Body of pancreas (tissue), 4 donors: Measurements from ENCODE around the gene TNFRSF17.

Source experiments
- CTCF ChIP-seq, 7 experiments: fragments of 450-650 bp in 4 of 7; fragments of 200-600 bp in 3 of 7; sonication (generic) in 3 of 7; IDR thresholded peaks; one replicate each; pipeline ENCODE4 v1.5.1; 2016 to 2019; ENCODE audit warnings: antibody characterized with exemption in 7 of 7
- POLR2A ChIP-seq, 3 donors: fragments of 450-650 bp; IDR thresholded peaks; one replicate each; pipeline ENCODE4 v1.6.1; 2016; ENCODE audit warnings: antibody characterized with exemption in 3 of 3, mild to moderate bottlenecking in 2 of 3

- TF ChIP-seq CTCF (IDR thresholded peaks at IDR 0.05) (no peak), POLR2A (IDR thresholded peaks at IDR 0.05) (no peak)
Observed at GRCh38 chr16:11968577-11968976, 3.6 kb downstream of the TNFRSF17 start.
